Liver (tissue), 3 donors: ENCODE results near the gene SERBP1.

Experiments
- ATF3 ChIP-seq: IDR thresholded peaks from 2 replicates; pipeline ENCODE4 v1.6.1; 2016; ENCODE audit warnings: antibody characterized with exemption
- EGR1 ChIP-seq, 2 donors: IDR thresholded peaks; 2 replicates each; pipeline ENCODE4 v1.6.1; 2016 to 2018; ENCODE audit warnings: antibody characterized with exemption in 2 of 2, low read depth in 2 of 2
- JUND ChIP-seq, 2 donors: IDR thresholded peaks; 2 replicates each; pipeline ENCODE4 v1.6.1; 2016; ENCODE audit warnings: antibody characterized with exemption in 2 of 2
- TAF1 ChIP-seq: conservative IDR thresholded peaks from 2 replicates; pipeline ENCODE4 v1.6.1; 2016; ENCODE audit warnings: antibody characterized with exemption, mild to moderate bottlenecking
- TF ChIP-seq, protein P1 (sequence below): fragments of 150-350 bp; IDR thresholded peaks from 2 replicates; pipeline ENCODE4 v1.5.1; 2017; ENCODE audit warnings: improper control_type of control experiment, low read depth, low read length; ENCODE audit not compliant: missing input control
- TF ChIP-seq, protein P2 (sequence below): IDR thresholded peaks from 2 replicates; pipeline ENCODE4 v1.6.1; 2016; ENCODE audit warnings: antibody characterized with exemption
- TF ChIP-seq, protein P3 (sequence below): IDR thresholded peaks from 2 replicates; pipeline ENCODE4 v1.6.1; 2016; ENCODE audit warnings: antibody characterized with exemption, mild to moderate bottlenecking
- donor health status: healthy.
- donor health status: healthy.

- TF ChIP-seq JUND (IDR thresholded peaks at IDR 0.05): no peak
- TF ChIP-seq, protein P1, sequence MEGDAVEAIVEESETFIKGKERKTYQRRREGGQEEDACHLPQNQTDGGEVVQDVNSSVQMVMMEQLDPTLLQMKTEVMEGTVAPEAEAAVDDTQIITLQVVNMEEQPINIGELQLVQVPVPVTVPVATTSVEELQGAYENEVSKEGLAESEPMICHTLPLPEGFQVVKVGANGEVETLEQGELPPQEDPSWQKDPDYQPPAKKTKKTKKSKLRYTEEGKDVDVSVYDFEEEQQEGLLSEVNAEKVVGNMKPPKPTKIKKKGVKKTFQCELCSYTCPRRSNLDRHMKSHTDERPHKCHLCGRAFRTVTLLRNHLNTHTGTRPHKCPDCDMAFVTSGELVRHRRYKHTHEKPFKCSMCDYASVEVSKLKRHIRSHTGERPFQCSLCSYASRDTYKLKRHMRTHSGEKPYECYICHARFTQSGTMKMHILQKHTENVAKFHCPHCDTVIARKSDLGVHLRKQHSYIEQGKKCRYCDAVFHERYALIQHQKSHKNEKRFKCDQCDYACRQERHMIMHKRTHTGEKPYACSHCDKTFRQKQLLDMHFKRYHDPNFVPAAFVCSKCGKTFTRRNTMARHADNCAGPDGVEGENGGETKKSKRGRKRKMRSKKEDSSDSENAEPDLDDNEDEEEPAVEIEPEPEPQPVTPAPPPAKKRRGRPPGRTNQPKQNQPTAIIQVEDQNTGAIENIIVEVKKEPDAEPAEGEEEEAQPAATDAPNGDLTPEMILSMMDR: no peak
- no peak for TF ChIP-seq EGR1 (IDR thresholded peaks at IDR 0.05; ENCODE audit: low read depth in 2 of 2)
- TF ChIP-seq, protein P2, sequence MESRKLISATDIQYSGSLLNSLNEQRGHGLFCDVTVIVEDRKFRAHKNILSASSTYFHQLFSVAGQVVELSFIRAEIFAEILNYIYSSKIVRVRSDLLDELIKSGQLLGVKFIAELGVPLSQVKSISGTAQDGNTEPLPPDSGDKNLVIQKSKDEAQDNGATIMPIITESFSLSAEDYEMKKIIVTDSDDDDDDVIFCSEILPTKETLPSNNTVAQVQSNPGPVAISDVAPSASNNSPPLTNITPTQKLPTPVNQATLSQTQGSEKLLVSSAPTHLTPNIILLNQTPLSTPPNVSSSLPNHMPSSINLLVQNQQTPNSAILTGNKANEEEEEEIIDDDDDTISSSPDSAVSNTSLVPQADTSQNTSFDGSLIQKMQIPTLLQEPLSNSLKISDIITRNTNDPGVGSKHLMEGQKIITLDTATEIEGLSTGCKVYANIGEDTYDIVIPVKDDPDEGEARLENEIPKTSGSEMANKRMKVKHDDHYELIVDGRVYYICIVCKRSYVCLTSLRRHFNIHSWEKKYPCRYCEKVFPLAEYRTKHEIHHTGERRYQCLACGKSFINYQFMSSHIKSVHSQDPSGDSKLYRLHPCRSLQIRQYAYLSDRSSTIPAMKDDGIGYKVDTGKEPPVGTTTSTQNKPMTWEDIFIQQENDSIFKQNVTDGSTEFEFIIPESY: no peak
- TF ChIP-seq TAF1: no peak
- no peak for TF ChIP-seq ATF3
- TF ChIP-seq, protein P3, sequence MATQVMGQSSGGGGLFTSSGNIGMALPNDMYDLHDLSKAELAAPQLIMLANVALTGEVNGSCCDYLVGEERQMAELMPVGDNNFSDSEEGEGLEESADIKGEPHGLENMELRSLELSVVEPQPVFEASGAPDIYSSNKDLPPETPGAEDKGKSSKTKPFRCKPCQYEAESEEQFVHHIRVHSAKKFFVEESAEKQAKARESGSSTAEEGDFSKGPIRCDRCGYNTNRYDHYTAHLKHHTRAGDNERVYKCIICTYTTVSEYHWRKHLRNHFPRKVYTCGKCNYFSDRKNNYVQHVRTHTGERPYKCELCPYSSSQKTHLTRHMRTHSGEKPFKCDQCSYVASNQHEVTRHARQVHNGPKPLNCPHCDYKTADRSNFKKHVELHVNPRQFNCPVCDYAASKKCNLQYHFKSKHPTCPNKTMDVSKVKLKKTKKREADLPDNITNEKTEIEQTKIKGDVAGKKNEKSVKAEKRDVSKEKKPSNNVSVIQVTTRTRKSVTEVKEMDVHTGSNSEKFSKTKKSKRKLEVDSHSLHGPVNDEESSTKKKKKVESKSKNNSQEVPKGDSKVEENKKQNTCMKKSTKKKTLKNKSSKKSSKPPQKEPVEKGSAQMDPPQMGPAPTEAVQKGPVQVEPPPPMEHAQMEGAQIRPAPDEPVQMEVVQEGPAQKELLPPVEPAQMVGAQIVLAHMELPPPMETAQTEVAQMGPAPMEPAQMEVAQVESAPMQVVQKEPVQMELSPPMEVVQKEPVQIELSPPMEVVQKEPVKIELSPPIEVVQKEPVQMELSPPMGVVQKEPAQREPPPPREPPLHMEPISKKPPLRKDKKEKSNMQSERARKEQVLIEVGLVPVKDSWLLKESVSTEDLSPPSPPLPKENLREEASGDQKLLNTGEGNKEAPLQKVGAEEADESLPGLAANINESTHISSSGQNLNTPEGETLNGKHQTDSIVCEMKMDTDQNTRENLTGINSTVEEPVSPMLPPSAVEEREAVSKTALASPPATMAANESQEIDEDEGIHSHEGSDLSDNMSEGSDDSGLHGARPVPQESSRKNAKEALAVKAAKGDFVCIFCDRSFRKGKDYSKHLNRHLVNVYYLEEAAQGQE: no peak
Observed at GRCh38 chr1:67433837-67434236, 3.6 kb upstream of the SERBP1 start.
